Neuronal stem cell (in vitro differentiated cells): ENCODE measurements around the gene PLPPR1.

Experiments used
- DNase-seq: peaks from one replicate; pipeline ENCODE4 v3.0.0-alpha.2; 2013; ENCODE audit warnings: low spot score
- H2AFZ ChIP-seq: one replicate; pipeline ENCODE4 v1.6.1; 2013; ENCODE audit warnings: mild to moderate bottlenecking, low read length, inconsistent platforms
- H2AK5ac ChIP-seq: 2 replicates; pipeline ENCODE4 v1.6.1; 2013; ENCODE audit warnings: low read depth, mild to moderate bottlenecking, inconsistent platforms, low read length, moderate library complexity, mixed read lengths
- H2BK120ac ChIP-seq: 2 replicates; pipeline ENCODE4 v1.6.1; 2013; ENCODE audit warnings: low read depth, mild to moderate bottlenecking, inconsistent platforms, low read length, moderate library complexity, mixed read lengths
- H2BK12ac ChIP-seq: one replicate; pipeline ENCODE4 v1.6.1; 2013; ENCODE audit warnings: low read length, inconsistent platforms
- H2BK15ac ChIP-seq: 2 replicates; pipeline ENCODE4 v1.6.1; 2013; ENCODE audit warnings: mild to moderate bottlenecking, low read length, inconsistent platforms, mixed read lengths
- H2BK5ac ChIP-seq: one replicate; pipeline ENCODE4 v1.6.1; 2013; ENCODE audit warnings: inconsistent platforms, mild to moderate bottlenecking, low read length, moderate library complexity
- H3K14ac ChIP-seq: one replicate; pipeline ENCODE4 v1.6.1; 2013; ENCODE audit warnings: low read length, inconsistent platforms
- H3K18ac ChIP-seq: 2 replicates; pipeline ENCODE4 v1.6.1; 2013; ENCODE audit warnings: low read length, inconsistent platforms
- H3K23ac ChIP-seq: 2 replicates; pipeline ENCODE4 v1.6.1; 2013; ENCODE audit warnings: low read depth, mild to moderate bottlenecking, mixed read lengths, low read length, inconsistent platforms; ENCODE audit not compliant: poor library complexity
- H3K27ac ChIP-seq: replicated peaks from 3 replicates; pipeline ENCODE4 v1.5.1; 2013; ENCODE audit warnings: low read length, inconsistent platforms
- H3K27me3 ChIP-seq, 3 experiments: 2 replicates each; pipeline ENCODE4 v1.6.1; 2013; ENCODE audit warnings: low read length in 3 of 3, mild to moderate bottlenecking in 2 of 3, inconsistent platforms in 1 of 3, low read depth in 1 of 3, mixed read lengths in 1 of 3, moderate library complexity in 1 of 3; ENCODE audit not compliant: control insufficient read depth in 3 of 3, insufficient read depth in 3 of 3
- H3K36me3 ChIP-seq, 2 donors: replicated peaks in 1 of 2; 2 replicates each; pipeline ENCODE4 v1.6.1; 2013; ENCODE audit warnings: low read length in 2 of 2; ENCODE audit not compliant: control insufficient read depth in 2 of 2, insufficient read depth in 2 of 2
- H3K4ac ChIP-seq: 2 replicates; pipeline ENCODE4 v1.6.1; 2013; ENCODE audit warnings: inconsistent platforms, mild to moderate bottlenecking, low read length, moderate library complexity
- H3K4me1 ChIP-seq, 2 donors: 1 replicate in 1 of 2; 2 replicates in 1 of 2; pipeline ENCODE4 v1.6.1; 2013; ENCODE audit warnings: low read length in 2 of 2, low read depth in 1 of 2; ENCODE audit not compliant: control insufficient read depth in 2 of 2, insufficient read depth in 1 of 2
- H3K4me2 ChIP-seq: one replicate; pipeline ENCODE4 v1.6.1; 2013; ENCODE audit warnings: mild to moderate bottlenecking, low read length, inconsistent platforms; ENCODE audit not compliant: insufficient read depth, poor library complexity, severe bottlenecking
- H3K4me3 ChIP-seq, 2 donors: 2 replicates each; pipeline ENCODE4 v1.5.1; 2013; ENCODE audit warnings: low read length in 2 of 2, mild to moderate bottlenecking in 2 of 2, inconsistent platforms in 1 of 2, moderate library complexity in 1 of 2
- H3K79me1 ChIP-seq: one replicate; pipeline ENCODE4 v1.6.1; 2013; ENCODE audit warnings: low read depth, mild to moderate bottlenecking, inconsistent platforms, low read length, moderate library complexity
- H3K9ac ChIP-seq: one replicate; pipeline ENCODE4 v1.6.1; 2013; ENCODE audit warnings: mild to moderate bottlenecking, low read depth, low read length, inconsistent platforms; ENCODE audit not compliant: poor library complexity
- H3K9me3 ChIP-seq, 2 donors: replicated peaks in 1 of 2; 2 replicates each; pipeline versions ENCODE3 to v1.6.1; 2013; ENCODE audit warnings: low read length in 2 of 2, mild to moderate bottlenecking in 2 of 2, inconsistent platforms in 1 of 2, low read depth in 1 of 2, mixed read lengths in 1 of 2, moderate library complexity in 1 of 2; ENCODE audit not compliant: control insufficient read depth in 2 of 2, insufficient read depth in 1 of 2
- H4K8ac ChIP-seq: one replicate; pipeline ENCODE4 v1.6.1; 2013; ENCODE audit warnings: low read depth, mild to moderate bottlenecking, inconsistent platforms, low read length, moderate library complexity
- H4K91ac ChIP-seq: one replicate; pipeline ENCODE4 v1.6.1; 2013; ENCODE audit warnings: low read length, low read depth, mild to moderate bottlenecking, inconsistent platforms; ENCODE audit not compliant: poor library complexity
- WGBS, 2 donors: extraction: QIAGEN DNeasy Blood & Tissue Kit; methylation state at CpG; one replicate each; pipeline ENCODE4 v1.1.7; 2013; ENCODE audit warnings: missing lambda C conversion rate in 2 of 2, mixed read lengths in 1 of 2; ENCODE audit not compliant: insufficient read length in 2 of 2, insufficient replicate concordance in 1 of 2; ENCODE audit errors: extremely low coverage in 2 of 2; 5-methylcytosine and 5-hydroxymethylcytosine counted together

Gene PLPPR1

DNA sequence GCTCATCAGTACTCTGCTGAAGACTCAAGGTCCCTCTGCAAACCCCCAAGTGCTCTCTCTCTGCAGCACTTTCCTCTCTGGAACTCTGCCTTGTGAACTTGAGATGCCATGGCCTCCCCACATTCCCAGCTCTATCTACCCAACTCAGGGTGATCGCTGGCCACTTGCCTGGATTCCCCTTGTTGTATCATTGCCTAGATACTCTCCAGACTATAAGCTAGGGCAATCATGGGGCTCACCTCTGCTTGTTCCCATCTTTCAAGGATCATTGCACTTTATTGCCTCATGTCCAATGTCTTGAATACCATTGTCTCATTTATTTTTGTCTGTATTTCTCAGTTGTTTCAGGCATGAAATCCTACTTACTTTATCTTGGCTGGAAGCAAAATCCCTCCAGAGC lies 144.1 kb downstream of the PLPPR1 start:
- Histone ChIP-seq H2BK120ac (no peak overlapping the region), H3K27ac (no peak overlapping the region), H4K8ac (no peak overlapping the region), H2BK15ac (no peak overlapping the region), H3K4me1 (no peaks in the 10 kb centered on the region), H2BK12ac (no peak overlapping the region), H3K23ac (no peak overlapping the region), H3K9ac (no peak overlapping the region), H4K91ac (no peak overlapping the region), H2AFZ (no peak overlapping the region), H3K4me2 (no peak overlapping the region), H3K36me3 (no peaks in the 10 kb centered on the region), H3K79me1 (no peaks in the 10 kb centered on the region), H3K14ac (no peak overlapping the region), H3K9me3 (no peaks in the 10 kb centered on the region), H3K18ac (no peak overlapping the region), H3K27me3 (no peaks in the 10 kb centered on the region), H2BK5ac (no peak overlapping the region), H3K4ac (no peak overlapping the region), H3K4me3 (no peak overlapping the region), H2AK5ac (no peak overlapping the region)
- no peak for DNase-seq
- WGBS, 2 donors, result no CpG with 5 or more reads among the region's 1 CpG

DNA sequence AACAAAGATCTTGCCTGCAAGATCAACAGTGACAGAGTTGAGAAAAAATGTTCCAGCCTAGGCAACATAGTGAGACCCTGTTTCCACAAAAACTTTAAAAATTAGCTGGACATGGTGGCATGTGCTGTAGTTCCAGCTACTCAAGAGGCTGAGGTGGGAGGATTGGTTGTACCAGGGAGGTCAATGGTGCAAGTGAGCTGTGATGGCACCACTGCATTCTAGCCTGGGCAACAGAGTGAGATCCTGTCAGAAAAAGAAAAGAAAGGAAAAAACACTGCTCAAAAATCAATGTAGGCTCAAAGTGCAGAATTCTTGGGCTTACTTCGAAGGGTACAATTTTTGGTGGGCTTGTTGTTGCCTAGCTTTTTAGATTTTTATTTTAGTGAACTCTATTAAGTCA lies 145.4 kb downstream of the PLPPR1 start:
- H3K9me3 ChIP-seq, result no peaks in the 10 kb centered on the region
- H3K79me1 ChIP-seq, result no peaks in the 10 kb centered on the region

DNA sequence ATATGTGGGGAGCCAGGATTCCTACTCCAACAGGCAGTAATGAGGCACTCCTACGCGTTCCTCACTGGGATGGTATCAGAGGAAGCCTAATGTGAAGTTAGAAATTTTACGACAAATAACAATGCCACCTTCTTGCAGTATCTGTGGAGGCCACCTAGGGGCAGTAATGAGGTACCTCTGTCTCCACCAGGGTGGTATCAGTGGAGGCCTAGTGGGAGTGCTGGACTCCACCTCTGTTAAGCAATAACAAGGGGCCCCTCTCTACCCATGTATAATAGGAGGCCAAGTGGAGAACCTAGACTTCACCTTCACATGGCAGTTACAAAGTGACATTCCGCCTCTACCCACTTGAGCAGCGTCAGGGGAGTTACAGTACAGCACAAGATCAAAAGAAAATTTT lies 147.9 kb downstream of the PLPPR1 start:
- Histone ChIP-seq H3K79me1 (no peaks in the 10 kb centered on the region), H3K4ac (no peak overlapping the region), H4K8ac (no peak overlapping the region), H2AFZ (no peak overlapping the region), H3K23ac (no peak overlapping the region), H2BK12ac (no peak overlapping the region), H3K18ac (no peak overlapping the region), H3K9ac (no peak overlapping the region), H2BK120ac (no peak overlapping the region), H3K4me2 (no peak overlapping the region), H2AK5ac (no peak overlapping the region), H4K91ac (no peak overlapping the region), H3K27me3 (no peaks in the 10 kb centered on the region), H3K36me3 (no peaks in the 10 kb centered on the region), H3K4me1 (no peaks in the 10 kb centered on the region), H2BK5ac (no peak overlapping the region), H3K9me3 (no peaks in the 10 kb centered on the region), H3K4me3 (no peak overlapping the region), H3K14ac (no peak overlapping the region), H2BK15ac (no peak overlapping the region), H3K27ac (no peak overlapping the region)
- DNase-seq, result no peak
- WGBS, 2 donors, result no CpG with 5 or more reads among the region's 5 CpGs

More for the DNA sequence above, 145.4 kb downstream of the PLPPR1 start:
- Histone ChIP-seq H2BK5ac (no peak overlapping the region), H3K14ac (no peak overlapping the region), H3K23ac (no peak overlapping the region), H3K18ac (no peak overlapping the region), H3K27me3 (no peaks in the 10 kb centered on the region), H4K91ac (no peak overlapping the region), H3K27ac (no peak overlapping the region), H4K8ac (no peak overlapping the region), H3K4ac (no peak overlapping the region), H3K4me1 (no peaks in the 10 kb centered on the region), H3K4me2 (no peak overlapping the region), H2BK120ac (no peak overlapping the region), H3K4me3 (no peak overlapping the region), H2BK12ac (no peak overlapping the region), H2AK5ac (no peak overlapping the region), H3K9ac (no peak overlapping the region), H3K36me3 (no peaks in the 10 kb centered on the region), H2BK15ac (no peak overlapping the region), H2AFZ (no peak overlapping the region)
- WGBS, 2 donors, result no CpG with 5 or more reads among the region's 1 CpG
- no peak for DNase-seq

DNA sequence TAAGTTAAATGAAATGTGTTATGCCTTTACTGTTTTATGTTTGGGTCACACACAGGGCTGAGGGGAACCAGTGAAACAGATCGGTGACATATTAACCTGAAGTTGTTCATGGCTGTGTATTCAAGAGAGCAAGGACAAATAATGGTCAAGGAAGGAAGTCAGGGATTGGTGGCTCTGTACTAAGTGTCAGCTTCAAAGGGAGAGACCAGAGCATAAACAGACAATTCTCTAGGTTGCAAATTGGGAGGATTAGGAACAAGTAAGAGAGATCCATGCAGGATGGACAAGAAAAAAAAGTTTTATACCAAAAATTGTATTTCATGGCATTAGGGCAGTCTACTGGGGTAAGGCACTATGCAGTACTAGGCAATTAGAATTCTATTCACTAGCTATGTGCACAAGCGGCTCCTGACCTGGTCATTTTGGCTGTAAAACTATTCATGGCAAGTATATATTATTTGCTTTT lies 156.3 kb downstream of the PLPPR1 start:
- no peak overlapping the region for H3K14ac ChIP-seq
- no peak overlapping the region for H3K4me2 ChIP-seq
- H4K91ac ChIP-seq, result no peak overlapping the region
- no peak overlapping the region for H2BK5ac ChIP-seq
- no CpG with 5 or more reads among the region's 2 CpGs for WGBS, 2 donors
- no peak overlapping the region for H4K8ac ChIP-seq
- no peak overlapping the region for H3K4ac ChIP-seq
- no peak overlapping the region for H2AK5ac ChIP-seq
- no peaks in the 10 kb centered on the region for H3K9me3 ChIP-seq
- no peak for DNase-seq
- no peak overlapping the region for H2AFZ ChIP-seq
- H3K79me1 ChIP-seq, result no peaks in the 10 kb centered on the region
- H2BK12ac ChIP-seq, result no peak overlapping the region
- H3K36me3 ChIP-seq, result no peaks in the 10 kb centered on the region
- no peaks in the 10 kb centered on the region for H3K27me3 ChIP-seq
- no peak overlapping the region for H3K27ac ChIP-seq
- no peak overlapping the region for H3K9ac ChIP-seq
- H3K23ac ChIP-seq, result no peak overlapping the region
- H3K4me1 ChIP-seq, result no peaks in the 10 kb centered on the region
- no peak overlapping the region for H3K18ac ChIP-seq
- no peak overlapping the region for H2BK120ac ChIP-seq
- no peak overlapping the region for H3K4me3 ChIP-seq
- H2BK15ac ChIP-seq, result no peak overlapping the region
